IPS-NIHi7 (cell line): Measurements from ENCODE around the gene LAMA2.
"Not testable (repeated sequence)": the region's sequence is repeated elsewhere in the genome, so short reads cannot be mapped to it uniquely, and the experiment has no call there.

Source experiments
- DNase-seq: peaks from one replicate; pipeline ENCODE4 v3.0.0; 2012; ENCODE audit warnings: mixed read lengths; ENCODE audit errors: extremely low spot score

LAMA2 gene

GRCh38 chr6:129088481-129088880, 205.5 kb downstream of the LAMA2 start:
- DNase-seq, result not testable (repeated sequence)

GRCh38 chr6:129089357-129089756, 206.4 kb downstream of the LAMA2 start:
- DNase-seq, result no peak

- no peak for DNase-seq
Measured at GRCh38 chr6:129094147-129094546, 211.2 kb downstream of the LAMA2 start.

GRCh38 chr6:129096651-129097290, 213.8 kb downstream of the LAMA2 start:
- DNase-seq, result no peak

- no peak for DNase-seq
Measured at GRCh38 chr6:129098061-129098553, 215.2 kb downstream of the LAMA2 start.

- no peak for DNase-seq
Measured at GRCh38 chr6:129099696-129100095, 216.8 kb downstream of the LAMA2 start.

- no peak for DNase-seq
Measured at GRCh38 chr6:129100164-129100563, 217.2 kb downstream of the LAMA2 start.

- no peak for DNase-seq
Measured at GRCh38 chr6:129102741-129103140, 219.8 kb downstream of the LAMA2 start.

GRCh38 chr6:129104131-129104530, 221.2 kb downstream of the LAMA2 start:
- no peak for DNase-seq

GRCh38 chr6:129104560-129104959, 221.6 kb downstream of the LAMA2 start:
- no peak for DNase-seq

GRCh38 chr6:129105035-129105434, 222.1 kb downstream of the LAMA2 start:
- peak; percentile 13 for DNase-seq

GRCh38 chr6:129105793-129106192, 222.9 kb downstream of the LAMA2 start:
- no peak for DNase-seq

GRCh38 chr6:129108337-129108736, 225.4 kb downstream of the LAMA2 start:
- DNase-seq, result no peak

- DNase-seq, result no peak
Measured at GRCh38 chr6:129110690-129111343, 227.9 kb downstream of the LAMA2 start.

- DNase-seq, result no peak
Measured at GRCh38 chr6:129111346-129111745, 228.4 kb downstream of the LAMA2 start.

GRCh38 chr6:129111853-129112252, 228.9 kb downstream of the LAMA2 start:
- DNase-seq, result no peak

- no peak for DNase-seq
Measured at GRCh38 chr6:129112591-129112990, 229.7 kb downstream of the LAMA2 start.

- DNase-seq, result no peak
Measured at GRCh38 chr6:129113637-129114036, 230.7 kb downstream of the LAMA2 start.

GRCh38 chr6:129114636-129115391, 231.9 kb downstream of the LAMA2 start:
- DNase-seq, result no peak

- no peak for DNase-seq
Measured at GRCh38 chr6:129115471-129115870, 232.5 kb downstream of the LAMA2 start.

- no peak for DNase-seq
Measured at GRCh38 chr6:129117355-129117754, 234.4 kb downstream of the LAMA2 start.

- no peak for DNase-seq
Measured at GRCh38 chr6:129120856-129121638, 238.1 kb downstream of the LAMA2 start.
